CD4-positive, alpha-beta T cell treated with Interleukin-2 at 100 ng/mL for 4 hours (primary cell): ENCODE results near the gene CKM.

Source experiments
- DNase-seq: peaks from one replicate; pipeline ENCODE4 v3.0.0-alpha.2; 2020; ENCODE audit warnings: low spot score

CKM gene

DNA sequence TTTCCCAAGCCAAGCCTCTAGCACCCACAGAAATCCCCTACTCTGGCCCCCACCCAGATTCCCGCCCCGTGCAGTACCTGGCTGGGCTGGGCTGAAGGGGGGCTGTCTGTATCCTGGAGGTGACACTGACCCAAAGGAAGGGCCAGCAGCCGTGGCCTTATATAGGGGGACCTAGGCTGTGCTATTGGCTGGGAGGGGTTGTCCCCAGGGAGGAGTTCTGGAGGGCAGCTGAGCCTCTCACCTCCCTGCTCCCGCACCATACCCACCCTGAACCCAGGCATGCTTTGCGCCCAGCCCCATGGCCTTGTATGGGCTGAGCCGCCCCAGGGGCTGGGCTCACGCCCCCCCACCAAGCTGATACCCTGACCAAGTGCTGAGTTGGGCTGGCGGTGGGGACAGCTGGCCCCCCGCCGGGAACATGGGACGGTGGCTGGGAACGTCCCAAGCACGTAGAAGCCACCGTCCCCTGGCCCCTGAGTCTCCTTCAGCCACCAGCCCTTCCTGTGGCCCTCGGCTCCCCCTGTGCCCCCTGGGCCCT, at the start of gene CKM:
Gene CKM (minus strand): TSS at position 132 of the 538 bp plus-strand sequence. CDS start 3,162 bp downstream, outside the sequence.
- DNase-seq, result no peak

DNA sequence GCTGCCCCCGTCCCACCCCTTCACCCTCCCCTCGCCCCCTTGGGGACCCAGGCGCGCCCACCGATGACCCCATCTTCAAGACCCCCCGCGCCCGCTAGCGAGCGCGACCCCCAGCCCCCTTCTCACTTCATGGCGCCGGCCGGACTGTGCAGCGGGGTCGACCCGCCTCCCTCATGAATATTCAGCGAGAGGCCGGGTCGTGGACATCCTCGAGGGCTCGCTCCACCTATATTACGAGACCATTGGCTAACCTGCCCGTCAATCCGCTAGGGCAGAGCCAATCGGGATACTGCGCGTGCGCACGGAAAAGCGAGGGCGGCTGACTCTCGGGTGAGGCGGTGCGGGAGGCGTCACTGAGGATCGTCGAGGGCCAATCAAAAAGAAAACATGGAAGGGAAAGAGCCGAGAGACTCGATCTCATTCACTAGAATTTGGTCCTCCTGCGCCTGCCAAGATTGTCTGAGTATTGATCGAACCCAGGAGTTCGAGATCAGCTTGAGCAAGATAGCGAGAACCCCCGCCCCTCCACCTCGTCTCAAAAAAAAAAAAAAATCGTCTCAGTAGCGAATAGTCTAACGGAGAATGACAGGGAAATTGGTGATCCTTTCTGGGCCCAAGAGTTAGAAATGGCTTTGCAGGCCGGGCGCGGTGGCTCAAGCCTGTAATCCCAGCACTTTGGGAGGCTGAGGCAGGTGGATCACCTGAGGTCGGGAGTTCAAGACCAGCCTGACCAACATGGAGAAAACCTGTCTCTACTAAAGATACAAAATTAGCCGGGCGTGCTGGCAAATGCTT, 47.9 kb upstream of the CKM start, which contains the start of gene ERCC2:
Gene ERCC2 (minus strand): TSS at position 164 of the 795 bp plus-strand sequence. CDS start 33 bp downstream, at position 131.
- peak; percentile 100 for DNase-seq

DNA sequence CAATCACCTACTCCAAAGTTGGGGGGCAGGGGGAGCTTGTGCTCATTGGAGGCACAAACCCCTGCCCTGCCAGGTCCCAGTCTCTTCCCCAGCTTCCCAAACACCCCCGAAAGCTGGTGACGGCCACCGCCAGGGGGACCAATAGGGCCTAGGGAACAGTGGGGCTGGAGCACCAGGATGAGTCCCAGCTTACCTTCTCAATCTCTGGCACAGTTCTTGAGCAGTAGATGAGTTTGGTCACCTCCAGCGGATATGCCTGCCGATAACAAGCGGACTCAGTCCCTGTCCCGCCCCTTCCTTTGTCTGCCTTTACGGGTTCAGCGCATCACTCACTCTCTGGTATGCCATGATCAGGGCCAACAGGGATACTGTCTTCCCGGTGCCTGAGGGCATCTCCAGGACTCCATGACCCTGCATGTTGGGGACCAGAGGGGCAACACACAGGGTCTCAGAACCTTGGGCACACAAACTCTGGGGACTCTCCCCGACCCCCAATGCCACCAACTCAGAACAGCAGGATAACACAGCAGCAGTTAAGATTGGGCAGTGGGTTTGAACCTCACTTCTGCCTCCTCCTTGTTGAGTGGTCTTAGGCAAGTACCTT, 46.2 kb upstream of the CKM start:
- no peak for DNase-seq

DNA sequence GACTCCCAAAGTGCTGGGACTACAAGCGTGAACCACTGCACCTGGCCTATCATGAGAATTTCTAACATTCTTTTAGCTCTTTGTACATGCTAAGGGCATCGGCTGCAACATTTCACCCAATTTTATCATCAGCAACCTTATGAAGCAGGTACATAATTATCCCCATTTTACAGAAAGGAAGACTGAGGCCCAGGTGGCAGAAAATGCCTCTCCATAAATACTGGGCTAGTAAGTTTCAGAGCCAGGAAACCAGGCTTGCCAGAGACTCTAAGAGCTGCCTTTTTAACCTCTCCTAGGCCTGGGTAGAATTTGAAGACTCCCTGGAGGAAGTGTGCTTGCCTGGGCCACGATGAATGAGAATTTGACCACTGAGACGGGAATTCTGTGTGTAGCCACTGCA, 45.5 kb upstream of the CKM start:
- DNase-seq, result no peak

DNA sequence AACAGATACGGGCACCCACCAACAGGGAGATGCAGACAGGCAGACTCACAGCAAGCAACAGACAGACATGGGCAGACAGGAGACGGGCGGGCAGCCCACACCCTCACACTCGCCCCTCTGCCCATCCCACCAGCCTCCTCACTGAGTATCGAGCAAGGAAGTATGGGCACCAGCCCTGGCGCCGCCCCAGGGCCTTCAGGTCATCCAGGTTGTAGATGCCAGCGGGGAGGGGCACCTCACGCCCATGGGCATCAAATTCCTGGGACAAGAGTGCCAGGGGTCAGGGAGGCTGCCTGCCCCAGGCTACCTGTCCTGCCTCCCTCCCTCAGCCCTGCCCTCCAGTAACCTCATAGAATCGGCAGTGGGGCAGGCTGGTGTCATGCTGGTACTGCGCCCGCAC, 42.0 kb upstream of the CKM start:
- no peak for DNase-seq

DNA sequence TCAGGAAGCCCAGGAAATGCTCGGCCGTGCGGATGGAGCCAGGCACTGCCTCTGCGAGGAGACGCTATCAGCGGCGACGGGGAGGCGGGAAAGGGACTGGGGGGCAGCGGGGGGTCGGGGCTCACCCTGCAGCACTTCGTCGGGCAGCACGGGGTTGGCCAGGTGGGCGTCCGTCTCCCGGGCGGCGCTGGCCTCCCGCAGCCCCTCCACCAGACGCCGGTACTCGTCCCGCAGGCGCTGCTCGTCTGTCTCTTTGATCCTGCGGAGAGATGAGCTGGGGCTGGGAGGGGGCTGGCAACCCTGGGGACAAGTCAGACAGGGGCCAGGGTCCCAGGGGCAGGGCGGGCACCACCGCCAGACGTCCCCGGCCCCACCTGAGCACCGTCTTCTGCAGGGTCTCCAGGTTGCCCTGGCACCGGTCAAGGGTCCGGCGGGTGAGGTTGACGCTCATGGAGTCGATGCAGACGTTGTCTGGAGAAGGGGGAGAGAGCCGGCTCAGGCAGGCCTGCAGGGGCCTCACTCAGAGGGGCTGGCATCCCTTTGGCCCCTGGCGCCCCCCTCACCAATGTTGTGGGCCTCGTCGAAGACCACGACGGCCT, 41.3 kb upstream of the CKM start:
- DNase-seq, result no peak

DNA sequence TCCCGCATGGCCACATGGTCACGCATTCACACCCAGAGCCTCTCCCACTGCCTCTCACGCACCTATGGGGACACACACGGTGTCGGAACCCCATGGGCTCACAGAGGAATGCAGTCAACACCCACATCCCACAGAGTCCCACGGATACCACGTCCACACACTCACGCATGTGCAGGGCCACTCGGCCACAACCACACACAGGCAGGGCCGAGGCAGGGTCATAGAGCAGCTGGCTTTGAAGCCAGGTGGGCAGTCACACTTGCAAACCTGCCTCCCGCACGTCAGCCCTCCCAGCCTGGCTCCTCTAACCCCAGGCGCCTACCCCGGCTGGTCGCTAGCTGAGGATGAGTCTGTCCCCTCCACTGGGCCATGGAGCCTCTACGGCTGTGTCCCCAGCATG, 39.6 kb upstream of the CKM start:
- no peak for DNase-seq

DNA sequence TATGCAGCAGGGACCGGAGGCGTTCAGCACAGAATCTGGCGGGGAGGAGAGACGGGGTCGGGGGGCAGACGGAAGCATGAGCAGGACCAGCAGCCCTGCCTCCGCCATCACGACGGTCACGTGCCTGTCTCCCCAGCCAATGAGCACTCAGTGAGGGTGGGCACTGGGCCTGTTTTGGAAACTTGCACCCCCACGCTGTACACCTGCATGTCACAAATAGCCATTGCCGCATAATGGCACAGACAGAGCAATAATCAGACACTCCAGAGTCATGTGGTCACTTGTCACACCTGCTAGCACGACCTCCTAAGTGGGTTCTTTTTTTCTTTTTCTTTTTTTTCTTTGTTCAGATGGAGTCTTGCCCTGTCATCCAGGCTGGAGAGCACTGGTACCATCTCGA, 38.9 kb upstream of the CKM start:
- no peak for DNase-seq

DNA sequence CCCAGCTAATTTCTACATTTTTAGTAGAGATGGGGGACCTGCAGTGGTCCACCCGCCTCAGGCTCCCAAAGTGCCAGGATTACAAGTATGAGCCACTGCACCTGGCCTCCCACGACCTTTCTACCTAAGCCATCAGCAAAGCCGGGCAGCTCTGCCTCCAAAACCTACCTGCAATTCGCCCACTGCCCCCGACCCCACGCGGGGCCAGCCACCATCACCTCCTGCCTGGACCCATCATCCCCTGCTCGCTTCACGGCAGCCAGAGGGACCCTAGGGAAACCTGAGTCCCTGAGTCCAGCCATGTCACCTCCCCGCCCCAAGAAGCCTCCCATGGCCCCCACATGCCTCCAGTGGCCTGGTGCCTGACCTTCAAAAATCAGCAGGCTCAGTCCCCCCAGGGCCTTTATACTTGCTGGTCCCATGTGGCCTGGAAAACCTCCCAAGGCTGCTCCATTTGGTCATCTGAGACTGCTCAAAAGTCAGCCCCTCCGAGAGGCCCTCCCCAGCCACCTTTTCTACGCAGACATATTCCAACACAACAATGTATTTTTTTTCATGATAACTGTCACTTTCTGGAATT, 35.6 kb upstream of the CKM start:
- no peak for DNase-seq

DNA sequence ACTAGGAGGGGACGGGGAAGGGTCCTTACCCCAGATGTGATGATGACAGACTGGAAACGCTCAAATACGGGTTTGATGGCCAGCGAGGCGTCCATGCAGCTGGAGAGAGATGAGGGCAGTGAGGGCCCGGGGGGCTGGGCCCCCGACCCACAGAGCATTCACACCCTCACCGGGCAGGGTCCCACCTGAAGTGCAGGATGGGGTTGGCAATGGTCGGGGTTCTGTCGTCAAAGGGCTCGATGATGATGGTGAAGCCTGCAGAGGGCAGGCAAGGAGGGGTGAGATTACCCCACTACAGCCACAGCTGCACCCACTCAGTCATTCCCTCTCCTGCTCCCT, 34.7 kb upstream of the CKM start:
- DNase-seq, result no peak

DNA sequence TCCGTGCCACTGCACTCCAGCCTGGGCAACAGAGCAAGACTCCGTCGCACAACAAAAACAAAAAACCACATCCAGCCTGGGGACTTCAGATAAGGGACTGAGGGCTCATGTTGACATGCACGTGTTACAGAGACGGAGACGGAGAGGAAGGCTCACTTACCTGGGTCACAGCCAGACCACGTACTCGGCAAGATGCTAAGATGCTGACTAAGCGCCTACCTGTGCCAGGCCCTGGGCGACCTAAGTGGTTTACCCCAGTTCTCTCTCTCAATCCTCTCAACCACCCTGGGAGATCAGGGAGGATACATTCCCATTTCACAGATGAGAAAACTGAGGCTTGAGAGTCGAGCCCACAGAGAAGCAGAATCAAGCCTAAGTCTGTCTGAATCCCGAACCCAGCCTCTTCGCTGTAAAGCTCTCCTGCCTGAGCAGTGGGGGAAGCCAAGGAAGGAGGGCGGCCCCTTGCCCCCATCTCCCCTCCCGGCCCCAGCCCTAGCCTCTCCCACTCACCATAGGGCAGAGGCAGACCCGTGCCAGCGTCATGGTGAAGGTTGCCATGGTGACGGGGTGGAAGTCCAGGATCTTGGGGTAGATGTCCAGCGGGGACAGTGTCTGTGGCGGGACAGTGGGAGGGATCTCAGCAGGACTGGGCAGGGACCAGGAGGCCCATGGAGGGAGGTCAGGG, 34.2 kb upstream of the CKM start:
- no peak for DNase-seq

DNA sequence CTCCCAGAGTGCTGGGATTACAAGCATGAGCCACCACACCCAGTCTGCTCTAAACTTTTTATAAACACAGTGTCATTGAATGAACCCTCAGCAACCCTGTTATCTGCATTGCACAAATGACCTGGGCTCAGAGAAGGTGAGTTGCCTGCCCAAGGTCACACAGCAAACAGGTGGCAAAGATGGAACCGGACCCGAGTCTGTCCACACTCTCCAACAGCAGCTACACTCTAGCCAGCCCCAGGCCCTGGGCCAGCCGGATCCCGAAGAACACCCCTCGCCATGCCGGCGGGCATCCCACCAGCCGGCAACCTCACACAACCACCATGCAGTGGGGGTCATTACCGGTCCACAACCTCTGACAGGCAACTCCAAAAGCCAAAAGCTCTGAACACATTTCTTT, 33.2 kb upstream of the CKM start:
- no peak for DNase-seq

DNA sequence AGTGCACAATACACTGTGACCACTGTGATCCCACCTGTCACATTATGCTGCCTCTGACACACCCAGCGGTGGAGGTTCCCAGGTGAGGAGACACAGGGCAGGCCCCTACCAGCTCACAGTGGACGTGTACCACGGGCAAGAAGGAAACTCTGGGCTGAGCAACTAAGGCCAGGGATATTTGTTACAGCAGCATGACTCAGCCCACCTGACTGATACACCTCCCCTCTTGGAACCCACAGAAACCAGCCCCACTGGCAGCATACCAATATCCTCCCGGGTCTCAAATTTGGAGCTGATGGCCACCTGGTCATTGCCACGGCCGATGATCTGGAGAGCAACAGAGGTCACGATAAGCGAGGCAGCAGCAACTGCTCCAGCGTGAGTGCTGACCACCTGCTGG, 32.7 kb upstream of the CKM start:
- no peak for DNase-seq

DNA sequence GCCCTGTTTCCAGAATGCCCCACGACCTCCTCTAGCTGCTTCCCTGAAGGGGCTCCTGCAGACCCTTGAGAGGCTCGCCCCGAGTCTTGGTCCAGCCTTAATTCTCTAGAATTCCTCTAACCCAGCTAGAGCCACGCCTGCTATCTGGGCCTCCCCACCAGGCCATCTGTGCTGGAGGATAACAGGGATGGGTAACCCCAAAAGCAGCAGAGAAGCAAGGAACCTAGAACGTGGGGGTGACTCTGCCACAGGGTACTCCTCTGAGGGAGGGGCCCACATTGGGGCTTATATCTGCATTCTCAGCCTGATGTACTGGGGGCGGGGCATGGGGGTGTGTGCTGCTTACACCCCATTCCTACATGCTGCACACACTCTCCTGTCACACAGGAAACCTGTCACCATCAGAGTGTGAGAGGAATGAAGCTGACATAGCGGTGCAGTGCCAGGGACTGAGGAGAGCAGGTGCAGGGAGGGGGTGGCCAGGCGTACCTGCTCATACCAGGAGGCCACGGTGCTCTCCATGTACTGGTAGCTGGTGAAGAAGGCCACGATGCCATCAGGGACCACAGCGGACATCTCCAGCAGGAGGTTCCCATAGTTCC, 31.7 kb upstream of the CKM start:
- no peak for DNase-seq

DNA sequence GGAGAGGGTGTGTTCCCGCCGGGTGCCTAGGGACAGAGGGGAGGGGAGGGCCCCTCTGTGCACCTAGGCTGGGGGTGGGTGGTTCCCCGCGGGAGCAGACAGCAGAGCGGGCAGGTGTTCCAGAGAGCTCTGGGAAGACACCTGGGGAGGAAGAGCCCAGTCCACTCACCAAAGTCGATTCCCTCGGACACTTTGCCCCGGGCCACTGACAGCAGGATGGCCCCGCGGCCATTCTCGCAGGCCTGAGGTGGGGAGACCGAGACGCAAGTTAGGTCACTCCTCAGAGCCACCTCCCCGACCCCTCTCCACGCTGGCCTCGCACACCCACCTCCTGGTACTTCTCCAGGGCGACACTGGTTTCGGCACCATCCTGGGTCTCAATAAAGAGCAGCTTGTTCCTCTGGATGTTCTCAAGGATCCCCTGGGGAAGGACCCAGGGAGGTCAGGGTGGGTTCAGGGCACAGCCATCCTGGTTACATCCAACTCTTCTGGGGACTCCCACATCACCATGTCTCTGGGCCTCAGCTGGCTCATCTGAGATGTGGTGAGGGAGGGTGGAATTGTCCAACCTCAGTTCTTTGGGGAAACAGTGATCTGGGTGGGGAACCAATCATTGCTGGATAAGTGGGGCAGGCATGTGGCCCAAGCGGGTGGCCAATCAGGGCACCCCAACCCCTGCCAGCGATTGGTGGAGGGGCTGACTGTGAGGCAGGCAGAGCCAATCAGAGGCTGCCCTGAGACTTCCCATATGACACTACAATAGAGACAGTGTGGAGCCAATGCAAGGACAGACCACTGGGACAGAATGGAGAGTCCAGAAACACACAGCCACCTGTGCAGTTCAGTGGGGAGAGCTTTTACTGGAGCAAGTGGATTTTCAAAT, 30.5 kb upstream of the CKM start:
- DNase-seq, result no peak

DNA sequence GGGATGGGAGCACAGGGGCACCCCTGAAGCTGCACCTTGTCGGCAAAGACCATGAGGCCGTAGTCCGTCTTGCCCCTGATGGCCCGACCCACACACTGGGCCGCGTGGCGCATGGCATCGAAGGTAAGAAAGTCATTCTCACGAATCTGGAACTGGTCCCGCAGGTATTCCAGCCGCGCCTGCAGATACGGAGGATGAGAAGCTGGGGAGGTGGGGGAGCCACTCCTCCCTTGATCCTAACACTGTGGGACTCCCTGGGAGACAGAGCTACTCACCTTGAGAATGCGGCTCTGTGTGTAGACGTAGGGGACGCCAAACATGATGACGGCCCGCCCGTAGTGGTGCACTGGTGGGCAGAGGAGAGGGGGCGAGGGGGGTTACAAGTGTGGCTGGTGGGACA, 29.8 kb upstream of the CKM start:
- no peak for DNase-seq

DNA sequence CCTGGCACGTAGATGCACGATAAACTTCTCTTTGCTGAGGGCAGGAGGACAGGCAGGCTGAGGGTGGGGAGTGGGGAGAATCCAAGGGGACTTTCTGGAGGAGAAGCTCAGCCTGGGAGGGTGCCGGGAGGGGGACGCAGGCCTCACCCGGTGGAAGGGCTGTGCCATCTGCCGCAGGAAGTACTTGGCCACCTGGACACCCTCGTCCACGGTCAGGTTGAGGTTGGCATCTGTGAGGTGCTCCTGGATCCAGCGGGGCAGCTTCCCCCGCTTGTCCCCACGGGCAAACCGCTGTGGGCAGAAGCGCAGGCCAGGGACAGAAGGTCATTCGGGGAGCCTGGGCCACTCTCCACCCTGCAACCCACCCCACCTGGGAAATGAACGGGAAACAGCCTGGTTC, 29.4 kb upstream of the CKM start:
- no peak for DNase-seq

DNA sequence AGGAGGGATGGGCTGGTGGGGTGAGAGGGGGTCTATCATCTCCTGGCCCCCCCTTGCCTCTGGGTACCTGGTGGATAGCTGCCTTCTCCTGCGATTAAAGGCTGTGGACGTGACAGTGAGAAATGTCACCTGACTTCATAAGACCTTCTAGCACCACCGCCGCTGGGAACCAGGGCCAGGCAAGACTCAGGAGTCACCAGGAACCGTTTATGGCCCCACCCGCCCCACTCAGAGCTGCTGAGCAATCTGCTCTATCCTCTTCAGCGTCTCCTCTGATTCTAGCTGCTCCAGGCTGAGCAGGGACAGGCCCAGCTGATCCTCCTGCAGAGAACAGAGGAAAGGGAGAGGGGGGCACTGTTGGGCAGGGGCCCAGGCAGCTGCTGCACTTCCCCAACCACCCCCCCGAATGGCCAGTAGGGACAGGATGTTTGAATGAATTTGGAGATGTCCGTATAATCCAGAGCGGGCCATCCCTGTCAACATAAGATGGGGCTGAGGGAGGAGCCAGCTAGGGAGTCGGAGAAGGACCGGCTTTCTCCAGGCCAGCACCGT, 28.8 kb upstream of the CKM start:
- no peak for DNase-seq

DNA sequence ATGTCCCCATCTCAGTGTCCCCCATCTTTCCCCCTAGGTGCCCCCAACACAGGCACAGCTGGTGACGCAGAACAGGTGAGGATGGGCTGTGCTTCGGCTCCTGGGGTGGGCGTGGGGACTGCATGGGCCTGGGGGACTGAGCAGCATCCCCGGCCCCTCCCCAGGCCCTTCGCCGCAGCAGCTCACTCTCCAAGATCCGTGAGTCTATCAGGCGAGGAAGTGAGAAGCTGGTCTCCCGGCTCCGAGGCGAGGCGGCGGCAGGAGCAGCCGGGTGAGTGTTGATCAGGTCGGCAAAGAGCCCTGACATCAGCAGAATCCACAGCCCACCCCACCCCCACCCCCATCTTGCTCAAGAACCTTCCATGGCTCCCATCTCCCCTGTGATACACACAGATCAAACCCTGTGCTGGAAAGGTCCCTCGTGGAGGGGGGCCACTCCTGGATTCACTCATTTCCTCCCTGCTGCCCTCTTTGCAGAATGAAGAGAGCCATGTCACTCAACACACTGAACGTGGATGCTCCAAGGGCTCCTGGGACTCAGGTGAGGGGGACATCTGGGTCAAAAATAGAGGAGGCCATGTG, 27.9 kb upstream of the CKM start:
- DNase-seq, result no peak

DNA sequence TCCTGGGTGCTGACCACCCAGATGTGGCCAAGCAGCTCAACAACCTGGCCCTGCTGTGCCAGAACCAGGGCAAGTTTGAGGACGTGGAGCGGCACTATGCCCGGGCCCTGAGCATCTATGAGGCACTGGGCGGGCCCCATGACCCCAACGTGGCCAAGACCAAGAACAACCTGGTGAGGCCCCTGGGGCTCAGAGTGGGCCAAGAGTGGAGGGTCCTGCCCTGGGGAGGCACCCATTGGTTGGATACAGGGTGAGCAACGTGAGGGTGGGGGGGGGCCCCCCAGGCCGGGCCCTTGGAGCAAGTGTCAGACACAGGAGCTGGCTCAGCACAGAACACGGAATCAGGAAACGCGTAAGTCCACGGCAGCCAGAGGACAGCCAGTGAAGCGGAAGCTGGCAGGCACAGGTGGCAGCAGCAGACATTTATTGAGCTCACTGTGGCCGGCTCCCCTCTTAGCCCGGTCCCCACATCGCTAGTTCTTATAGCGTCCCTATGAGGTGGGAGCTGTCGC, 26.8 kb upstream of the CKM start:
- no peak for DNase-seq
